T-cell (primary cell): ENCODE results near the gene CNTNAP2. TPM values are rescaled to one million over a fixed set of nuclear protein-coding genes. Genes with fewer than 3 reads are reported as not detected.
"Not testable (repeated sequence)": the region's sequence is repeated elsewhere in the genome, so short reads cannot be mapped to it uniquely, and the experiment has no call there.

Source experiments
- ATAC-seq, 4 experiments: fragments of 200-7000 bp in 3 of 4; fragments of 150-1000 bp in 1 of 4; cut with Tn5 transposase; replicated peaks in 1 of 4; 1 replicate in 3 of 4; 2 replicates in 1 of 4; pipeline ENCODE4 v1.10.0; 2021; ENCODE audit warnings: moderate library complexity in 3 of 4, mild to moderate bottlenecking in 2 of 4, moderate number of reproducible peaks in 1 of 4
- CTCF ChIA-PET, 2 donors: fragments of 300-600 bp; sonication (Branson Sonifier 250); formaldehyde crosslinking; loops; one replicate each; lab custom pipeline; 2022; ENCODE audit warnings: antibody characterized with exemption in 2 of 2; lab: Charles Lee
- POLR2A ChIA-PET, 2 donors: fragments of 300-600 bp; sonication (Branson Sonifier 250); formaldehyde crosslinking; loops; one replicate each; lab custom pipeline; 2022; ENCODE audit warnings: antibody characterized with exemption in 2 of 2; lab: Charles Lee
- DNase-seq, 35 experiments: peaks; one replicate each; pipeline versions ENCODE4 v3.0.0 to v3.0.0-alpha.2; 2013 to 2023
- H3K27ac ChIP-seq: one replicate; pipeline ENCODE4 v1.5.1; 2013; ENCODE audit warnings: low read length
- H3K27me3 ChIP-seq, 2 experiments: replicated peaks in 1 of 2; 1 replicate in 1 of 2; 2 replicates in 1 of 2; pipeline versions ENCODE4 v1.6.1 to v1.7.0; 2013; ENCODE audit warnings: low read length in 1 of 2, mixed read lengths in 1 of 2; ENCODE audit not compliant: control insufficient read depth in 2 of 2, insufficient read depth in 2 of 2; ENCODE audit errors: extremely low read depth in 1 of 2
- H3K36me3 ChIP-seq, 2 donors: 1 replicate in 1 of 2; 2 replicates in 1 of 2; pipeline versions ENCODE4 v1.6.1 to v1.7.0; 2013; ENCODE audit warnings: low read length in 1 of 2; ENCODE audit not compliant: control insufficient read depth in 2 of 2, insufficient read depth in 1 of 2; ENCODE audit errors: extremely low read depth in 1 of 2
- H3K4me1 ChIP-seq, 2 experiments: 1 replicate in 1 of 2; 2 replicates in 1 of 2; pipeline versions ENCODE4 v1.6.1 to v1.7.0; 2013; ENCODE audit warnings: low read length in 2 of 2, mixed read lengths in 1 of 2; ENCODE audit not compliant: insufficient read depth in 2 of 2, control insufficient read depth in 1 of 2; ENCODE audit errors: extremely low read depth in 1 of 2
- H3K4me3 ChIP-seq, 2 donors: 1 replicate in 1 of 2; 2 replicates in 1 of 2; pipeline versions ENCODE4 v1.5.1 to v1.7.0; 2013; ENCODE audit warnings: mild to moderate bottlenecking in 2 of 2, low read length in 1 of 2, moderate library complexity in 1 of 2; ENCODE audit not compliant: control insufficient read depth in 1 of 2; ENCODE audit errors: extremely low read depth in 1 of 2
- H3K9me3 ChIP-seq: 2 replicates; pipeline ENCODE4 v1.7.0; 2013
- H3K27ac Mint-ChIP-seq, 2 donors: one replicate each; pipeline ENCODE4 v1.8.0; 2020 to 2021; ENCODE audit warnings: mild to moderate bottlenecking in 2 of 2, mixed read lengths in 2 of 2
- H3K27me3 Mint-ChIP-seq, 2 donors: one replicate each; pipeline ENCODE4 v1.8.0; 2021 to 2022; ENCODE audit warnings: mixed read lengths in 2 of 2
- H3K36me3 Mint-ChIP-seq: one replicate; pipeline ENCODE4 v1.8.0; 2021; ENCODE audit warnings: mixed read lengths
- H3K4me1 Mint-ChIP-seq, 3 donors: one replicate each; pipeline ENCODE4 v1.8.0; 2020 to 2022; ENCODE audit warnings: mixed read lengths in 3 of 3, mild to moderate bottlenecking in 1 of 3
- H3K4me3 Mint-ChIP-seq, 3 donors: one replicate each; pipeline ENCODE4 v1.8.0; 2020 to 2022; ENCODE audit warnings: mild to moderate bottlenecking in 3 of 3, mixed read lengths in 3 of 3, moderate library complexity in 3 of 3
- H3K9me3 Mint-ChIP-seq, 3 donors: one replicate each; pipeline ENCODE4 v1.8.0; 2020 to 2022; ENCODE audit warnings: mixed read lengths in 3 of 3
- WGBS: methylation state at CpG from one replicate; pipeline ENCODE4 v1.1.5; 2013; ENCODE audit warnings: missing lambda C conversion rate; ENCODE audit not compliant: insufficient coverage; 5-methylcytosine and 5-hydroxymethylcytosine counted together
- total RNA-seq, 35 experiments: library from RNA in 6 of 35; stranded (reverse) in 6 of 35; fragments of 120-200 nt in 1 of 35; gene quantifications; one replicate each; pipeline versions ENCODE4 v1.2.1 to v1.2.4 and lab custom pipeline; 2013 to 2026

The CNTNAP2 gene
- total RNA-seq, 5 donors from 2014 or later (not counting 1 experiment from before 2014, with no cell fraction given), result 0.15 to 0.72 (median 0.21) TPM

- 100% methylated on average over 1 of the region's 1 CpG for WGBS
- H3K27ac Mint-ChIP-seq, result no peak overlapping the region
- H3K4me1 Mint-ChIP-seq, result no peaks in the 10 kb centered on the region
- Histone ChIP-seq H3K4me1 (no peaks in the 10 kb centered on the region), H3K36me3 (no peaks in the 10 kb centered on the region), H3K27me3 (no peaks in the 10 kb centered on the region), H3K4me3 (no peak overlapping the region), H3K27ac (no peak overlapping the region), H3K9me3 (no peaks in the 10 kb centered on the region)
- no peak overlapping the region for H3K4me3 Mint-ChIP-seq
- ChIA-PET POLR2A (no interaction called here), CTCF (no interaction called here)
- no peak for ATAC-seq
- no peak for DNase-seq
- H3K9me3 Mint-ChIP-seq, result peaks cover 5 to 11% (median 6%) of the 10 kb centered on the region in 3 donors
- no peaks in the 10 kb centered on the region for H3K27me3 Mint-ChIP-seq
- H3K36me3 Mint-ChIP-seq, result no peaks in the 10 kb centered on the region
Measured at GRCh38 chr7:146235195-146235594, 118.6 kb downstream of the CNTNAP2 start.

DNA sequence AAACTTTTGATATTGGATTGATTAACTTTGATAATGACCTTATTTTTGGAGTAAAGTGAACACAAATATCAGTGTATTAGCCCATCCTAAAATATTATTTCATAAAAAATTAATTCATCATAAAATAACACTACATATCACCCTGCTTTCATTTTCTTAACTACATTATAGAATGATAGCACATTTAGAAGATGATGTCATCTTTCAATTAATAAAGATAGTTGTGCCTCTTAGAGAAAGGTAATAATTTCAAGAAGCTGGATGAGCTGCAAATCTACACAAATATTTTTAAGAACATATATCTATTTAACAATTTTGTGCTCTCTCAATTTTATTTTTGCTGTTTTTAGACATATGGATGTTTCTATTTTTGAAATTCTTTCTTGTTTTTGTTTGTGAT lies 126.1 kb downstream of the CNTNAP2 start:
- H3K9me3 Mint-ChIP-seq, result peaks cover 4 to 30% (median 29%) of the 10 kb centered on the region in 3 donors
- no peak for DNase-seq
- no peak for ATAC-seq
- Histone ChIP-seq H3K4me1 (no peaks in the 10 kb centered on the region), H3K9me3 (no peaks in the 10 kb centered on the region), H3K27me3 (no peaks in the 10 kb centered on the region), H3K27ac (no peak overlapping the region), H3K36me3 (no peaks in the 10 kb centered on the region), H3K4me3 (no peak overlapping the region)
- POLR2A ChIA-PET, result no interaction called here
- H3K4me3 Mint-ChIP-seq, result no peak overlapping the region
- H3K36me3 Mint-ChIP-seq, result no peaks in the 10 kb centered on the region
- H3K27me3 Mint-ChIP-seq, result peaks cover 0 to 2% of the 10 kb centered on the region in 2 donors
- no peak overlapping the region for H3K27ac Mint-ChIP-seq
- CTCF ChIA-PET, result no interaction called here
- no peaks in the 10 kb centered on the region for H3K4me1 Mint-ChIP-seq

GRCh38 chr7:146247991-146248390 lies 131.4 kb downstream of the CNTNAP2 start:
- H3K9me3 ChIP-seq, H3K4me1 ChIP-seq, DNase-seq, H3K36me3 ChIP-seq, CTCF ChIA-PET, POLR2A ChIA-PET, H3K27me3 ChIP-seq, H3K27me3 Mint-ChIP-seq, ATAC-seq, H3K4me3 ChIP-seq, H3K4me3 Mint-ChIP-seq, H3K36me3 Mint-ChIP-seq, H3K27ac ChIP-seq, H3K4me1 Mint-ChIP-seq, H3K27ac Mint-ChIP-seq: not testable (repeated sequence)
- peaks cover 5 to 38% (median 36%) of the 10 kb centered on the region in 3 donors for H3K9me3 Mint-ChIP-seq
- WGBS, result 72% methylated on average over 12 of the region's 15 CpGs

GRCh38 chr7:146248744-146249143 lies 132.1 kb downstream of the CNTNAP2 start:
- H3K27ac ChIP-seq, H3K4me3 ChIP-seq, H3K27me3 Mint-ChIP-seq, ATAC-seq, POLR2A ChIA-PET, H3K4me1 ChIP-seq, H3K9me3 ChIP-seq, H3K4me1 Mint-ChIP-seq, H3K27me3 ChIP-seq, H3K36me3 Mint-ChIP-seq, DNase-seq, H3K4me3 Mint-ChIP-seq, H3K36me3 ChIP-seq, H3K27ac Mint-ChIP-seq: not testable (repeated sequence)
- 56% methylated on average over 6 of the region's 7 CpGs for WGBS
- CTCF ChIA-PET, result interaction anchor here in 1 of 2 donors (0.6 kb wide), 1 partner anchor 1337 kb away, joined by 3 read pairs; no protein-coding TSS in a partner anchor
- H3K9me3 Mint-ChIP-seq, result peaks cover 10 to 42% (median 36%) of the 10 kb centered on the region in 3 donors

DNA sequence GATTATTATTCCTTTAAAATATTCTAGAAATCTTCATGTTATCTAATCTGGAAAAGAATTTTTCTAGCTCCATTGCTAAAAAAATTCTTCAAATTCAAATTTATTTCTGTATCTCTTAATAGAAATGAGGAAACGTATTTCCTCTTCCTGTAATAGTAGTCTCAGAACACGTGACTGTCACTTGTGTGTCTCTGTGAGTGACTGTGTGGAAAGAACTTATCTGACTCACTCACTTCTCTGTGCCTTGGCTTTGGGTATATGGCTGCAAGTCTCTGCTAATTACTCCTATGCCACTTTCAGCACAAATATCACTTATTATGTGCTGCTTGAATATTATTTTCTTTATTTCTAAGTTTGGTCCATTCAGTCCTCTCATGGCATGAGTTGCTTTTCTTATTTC lies 132.7 kb downstream of the CNTNAP2 start:
- no peaks in the 10 kb centered on the region for H3K36me3 Mint-ChIP-seq
- ChIA-PET CTCF (interaction anchor here in 1 of 2 donors (0.6 kb wide), 1 partner anchor 1338 kb away, joined by 3 read pairs; no protein-coding TSS in a partner anchor), POLR2A (no interaction called here)
- H3K9me3 Mint-ChIP-seq, result peaks cover 10 to 39% (median 32%) of the 10 kb centered on the region in 3 donors
- no peaks in the 10 kb centered on the region for H3K4me1 ChIP-seq
- H3K27ac ChIP-seq, result no peak overlapping the region
- DNase-seq (no peak), ATAC-seq (no peak)
- H3K27me3 ChIP-seq, result no peaks in the 10 kb centered on the region
- peaks cover 0 to 2% of the 10 kb centered on the region in 2 donors for H3K27me3 Mint-ChIP-seq
- H3K9me3 ChIP-seq, result no peaks in the 10 kb centered on the region
- no peaks in the 10 kb centered on the region for H3K4me1 Mint-ChIP-seq
- WGBS, result no CpG with 5 or more reads among the region's 2 CpGs
- H3K4me3 ChIP-seq, result no peak overlapping the region
- H3K27ac Mint-ChIP-seq, result no peak overlapping the region
- H3K4me3 Mint-ChIP-seq, result no peak overlapping the region
- no peaks in the 10 kb centered on the region for H3K36me3 ChIP-seq

DNA sequence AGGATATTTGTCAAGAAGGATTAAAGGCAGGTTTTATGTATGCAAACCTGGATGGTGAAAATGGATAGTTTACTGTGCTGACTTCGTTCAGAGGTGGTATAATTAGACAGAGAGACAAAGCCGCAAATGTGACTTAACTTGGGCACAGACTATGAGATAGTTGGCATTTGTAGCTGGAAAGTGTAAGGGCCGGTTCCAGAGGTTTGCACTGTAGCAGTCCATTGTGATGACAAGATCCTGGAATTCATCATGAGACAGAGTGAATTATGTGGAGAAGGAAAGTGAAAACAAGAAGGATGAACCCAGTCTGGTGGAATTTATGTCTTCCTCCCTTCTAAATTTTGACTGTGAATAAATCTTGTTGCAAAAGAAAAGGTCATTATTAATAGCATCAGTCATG lies 139.0 kb downstream of the CNTNAP2 start:
- Mint-ChIP-seq H3K9me3 (peaks cover 12 to 26% (median 20%) of the 10 kb centered on the region in 3 donors), H3K4me1 (no peaks in the 10 kb centered on the region), H3K36me3 (no peaks in the 10 kb centered on the region), H3K4me3 (no peak overlapping the region), H3K27me3 (no peaks in the 10 kb centered on the region), H3K27ac (no peak overlapping the region)
- DNase-seq (no peak), ATAC-seq (no peak)
- no peaks in the 10 kb centered on the region for H3K36me3 ChIP-seq
- H3K27me3 ChIP-seq, result no peaks in the 10 kb centered on the region
- H3K4me3 ChIP-seq, result no peak overlapping the region
- no peaks in the 10 kb centered on the region for H3K4me1 ChIP-seq
- no peak overlapping the region for H3K27ac ChIP-seq
- POLR2A ChIA-PET, result no interaction called here
- peaks cover 2% of the 10 kb centered on the region for H3K9me3 ChIP-seq
- WGBS, result 71% methylated on average over 3 of the region's 3 CpGs
- CTCF ChIA-PET, result no interaction called here

DNA sequence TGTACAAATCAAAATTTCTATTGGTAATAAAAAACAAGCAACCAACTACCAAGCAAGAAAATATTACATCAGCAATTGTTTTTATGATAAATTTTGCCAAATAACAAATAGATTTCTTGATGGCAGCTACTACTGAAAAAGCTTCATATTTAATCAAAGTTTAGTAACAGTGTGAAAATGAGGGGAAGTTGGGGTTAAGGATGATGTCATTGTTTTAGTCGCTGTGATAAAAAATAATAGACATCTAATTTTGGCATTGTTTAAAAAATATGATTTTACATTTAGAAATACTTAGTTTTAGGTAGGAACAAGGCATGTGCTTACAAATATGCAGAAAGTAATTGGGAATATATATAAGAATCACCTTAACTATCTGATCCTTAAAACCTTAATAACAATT lies 145.9 kb downstream of the CNTNAP2 start:
- ChIA-PET POLR2A (no interaction called here), CTCF (no interaction called here)
- H3K9me3 ChIP-seq, result no peaks in the 10 kb centered on the region
- DNase-seq, result no peak
- H3K4me1 ChIP-seq, result no peaks in the 10 kb centered on the region
- H3K27ac ChIP-seq, result no peak overlapping the region
- H3K4me3 Mint-ChIP-seq, result no peak overlapping the region
- no CpG with 5 or more reads among the region's 1 CpG for WGBS
- H3K9me3 Mint-ChIP-seq, result peaks cover 10 to 18% (median 16%) of the 10 kb centered on the region in 3 donors
- no peaks in the 10 kb centered on the region for H3K4me1 Mint-ChIP-seq
- no peak overlapping the region for H3K27ac Mint-ChIP-seq
- H3K36me3 ChIP-seq, result no peaks in the 10 kb centered on the region
- H3K36me3 Mint-ChIP-seq, result no peaks in the 10 kb centered on the region
- no peaks in the 10 kb centered on the region for H3K27me3 ChIP-seq
- ATAC-seq, result no peak
- no peaks in the 10 kb centered on the region for H3K27me3 Mint-ChIP-seq
- no peak overlapping the region for H3K4me3 ChIP-seq
